Heart right ventricle (tissue), 16 donors: ENCODE data around the gene ZNF273. TPM values are rescaled to one million over a fixed set of nuclear protein-coding genes. Genes with fewer than 3 reads are reported as not detected.

Source experiments
- ATAC-seq, 8 donors: fragments of 200-7000 bp; cut with Tn5 transposase; one replicate each; pipeline ENCODE4 v1.9.1; 2020; ENCODE audit warnings: mild to moderate bottlenecking in 8 of 8, moderate library complexity in 8 of 8, moderate number of reproducible peaks in 1 of 8
- DNase-seq, 2 donors: peaks; one replicate each; pipeline ENCODE4 v3.0.0-alpha.2; 2020
- H3K27ac ChIP-seq, 10 donors: fragments of 200-600 bp; sonication (generic) in 2 of 10; one replicate each; pipeline versions ENCODE4 v1.5.0 to v1.8.0; 2020 to 2022; ENCODE audit warnings: mild to moderate bottlenecking in 3 of 10
- H3K27me3 ChIP-seq, 7 donors: fragments of 200-600 bp; one replicate each; pipeline ENCODE4 v1.8.0; 2021 to 2022; ENCODE audit warnings: mild to moderate bottlenecking in 2 of 7
- H3K36me3 ChIP-seq, 9 donors: fragments of 200-600 bp; sonication (generic) in 1 of 9; one replicate each; pipeline versions ENCODE4 v1.5.0 to v1.8.0; 2020 to 2022; ENCODE audit warnings: mild to moderate bottlenecking in 2 of 9
- H3K4me1 ChIP-seq, 9 donors: fragments of 200-600 bp; sonication (generic) in 1 of 9; one replicate each; pipeline versions ENCODE4 v1.5.0 to v1.8.0; 2020 to 2022; ENCODE audit warnings: mild to moderate bottlenecking in 4 of 9
- H3K4me3 ChIP-seq, 10 donors: fragments of 200-600 bp; sonication (generic) in 2 of 10; one replicate each; pipeline versions ENCODE4 v1.5.0 to v1.8.0; 2020 to 2022; ENCODE audit warnings: mild to moderate bottlenecking in 7 of 10, moderate library complexity in 2 of 10
- H3K9me3 ChIP-seq, 11 donors: fragments of 200-600 bp in 10 of 11; sonication (generic) in 2 of 11; one replicate each; pipeline versions ENCODE4 v1.5.0 to v1.8.0; 2013 to 2022; ENCODE audit warnings: mild to moderate bottlenecking in 2 of 11, control low read depth in 1 of 11, moderate library complexity in 1 of 11
- WGBS, 2 donors: extraction: QIAGEN DNeasy Blood & Tissue Kit; methylation state at CpG; one replicate each; pipeline ENCODE4 v1.1.7; 2013; ENCODE audit warnings: inconsistent platforms in 1 of 2; 5-methylcytosine and 5-hydroxymethylcytosine counted together
- intact Hi-C, 10 donors: fragments of 100-400 bp; cut with DNase I; formaldehyde crosslinking; loops; one replicate each; pipeline versions ENCODE4 v1.11.1 to v1.14.2; 2022
- polyA plus RNA-seq, 2 donors: library from polyadenylated mRNA; stranded (reverse); fragments of 200-250 nt; gene quantifications; one replicate each; pipeline ENCODE4 v1.2.3, GENCODE V29; 2013
- total RNA-seq, 10 donors: library from RNA; stranded (reverse); fragmentation: NEBNext Ultra II Directional in 3 of 10; extraction: Animal tissue kit (Norgen Biotek cat#: 25700) in 3 of 10; gene quantifications; one replicate each; pipeline versions ENCODE4 v1.2.1 to v1.2.4, GENCODE V29; 2021 to 2023
- TF ChIP-seq, protein P1 (sequence below), 9 donors: fragments of 200-600 bp; sonication (generic) in 2 of 9; IDR thresholded peaks; one replicate each; pipeline versions ENCODE4 v1.5.0 to v1.8.0; 2021 to 2022; ENCODE audit warnings: antibody characterized with exemption in 9 of 9, mild to moderate bottlenecking in 5 of 9, moderate library complexity in 1 of 9
- donor health status: Arrhythmogenic right ventricular cardiomyopathy.
- donor health status: ischemic (EF 13 %, LVEDD 7.1; RV severe dilation, severe dysfunction).
- donor health status: healthy with polysubstance abuse.
- donor health status: DM: no; HTN: yes; CAD: no.
- donor health status: DM: no; HTN: no; CAD: no.
- donor health status: ischemic (EF 25% LVEDD 6.9; RV normal size, moderate dysfunction).
- donor health status: ischemic (EF 25% LVEDD 5.7; RV mildly dilated, moderate dysfunction).
- donor health status: healthy.
- donor health status: DM: yes; HTN: yes; CAD: no.
- donor health status: Ischemic cardiomyopathy.
- donor health status: ischemic (EF 35%, LVEDD 5.7; RV mildly dilated, moderate dysfunction).
- donor health status: nonischemic (EF 11% LVEDD 7.7; RV severe dilation, severe dysfunction).
- donor health status: DM: yes; HTN: yes; CAD: no.
- donor health status: PGD.
- donor health status: ischemic (EF 29% LVEDD 5.4; RV normal size, mild dysfunction).
- donor health status: nonischemic (EF 23%, LVEDD 6.1; RV moderate dilation, normal function).

The ZNF273 gene
- total and polyA plus RNA-seq, 12 donors: 0.90 to 3.1 (median 1.6) TPM

GRCh38 chr7:64869912-64870562 lies 33.0 kb upstream of the ZNF273 start:
- H3K4me3 ChIP-seq: no peak overlapping the region
- intact Hi-C loops: no loop called here
- WGBS, 2 donors: 92 to 94% methylated on average over 32 of the region's 32 CpGs
- DNase-seq (no peak), ATAC-seq (no peak)
- H3K4me1 ChIP-seq: no peaks in the 10 kb centered on the region
- TF ChIP-seq, protein P1, sequence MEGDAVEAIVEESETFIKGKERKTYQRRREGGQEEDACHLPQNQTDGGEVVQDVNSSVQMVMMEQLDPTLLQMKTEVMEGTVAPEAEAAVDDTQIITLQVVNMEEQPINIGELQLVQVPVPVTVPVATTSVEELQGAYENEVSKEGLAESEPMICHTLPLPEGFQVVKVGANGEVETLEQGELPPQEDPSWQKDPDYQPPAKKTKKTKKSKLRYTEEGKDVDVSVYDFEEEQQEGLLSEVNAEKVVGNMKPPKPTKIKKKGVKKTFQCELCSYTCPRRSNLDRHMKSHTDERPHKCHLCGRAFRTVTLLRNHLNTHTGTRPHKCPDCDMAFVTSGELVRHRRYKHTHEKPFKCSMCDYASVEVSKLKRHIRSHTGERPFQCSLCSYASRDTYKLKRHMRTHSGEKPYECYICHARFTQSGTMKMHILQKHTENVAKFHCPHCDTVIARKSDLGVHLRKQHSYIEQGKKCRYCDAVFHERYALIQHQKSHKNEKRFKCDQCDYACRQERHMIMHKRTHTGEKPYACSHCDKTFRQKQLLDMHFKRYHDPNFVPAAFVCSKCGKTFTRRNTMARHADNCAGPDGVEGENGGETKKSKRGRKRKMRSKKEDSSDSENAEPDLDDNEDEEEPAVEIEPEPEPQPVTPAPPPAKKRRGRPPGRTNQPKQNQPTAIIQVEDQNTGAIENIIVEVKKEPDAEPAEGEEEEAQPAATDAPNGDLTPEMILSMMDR (IDR thresholded peaks at IDR 0.05): no peak
- peaks cover 0 to 5% (median 0%) of the 10 kb centered on the region in 11 donors for H3K9me3 ChIP-seq
- H3K27ac ChIP-seq: no peak overlapping the region
- peaks cover 0 to 24% (median 6%) of the 10 kb centered on the region in 7 donors for H3K27me3 ChIP-seq
- H3K36me3 ChIP-seq: no peaks in the 10 kb centered on the region

DNA sequence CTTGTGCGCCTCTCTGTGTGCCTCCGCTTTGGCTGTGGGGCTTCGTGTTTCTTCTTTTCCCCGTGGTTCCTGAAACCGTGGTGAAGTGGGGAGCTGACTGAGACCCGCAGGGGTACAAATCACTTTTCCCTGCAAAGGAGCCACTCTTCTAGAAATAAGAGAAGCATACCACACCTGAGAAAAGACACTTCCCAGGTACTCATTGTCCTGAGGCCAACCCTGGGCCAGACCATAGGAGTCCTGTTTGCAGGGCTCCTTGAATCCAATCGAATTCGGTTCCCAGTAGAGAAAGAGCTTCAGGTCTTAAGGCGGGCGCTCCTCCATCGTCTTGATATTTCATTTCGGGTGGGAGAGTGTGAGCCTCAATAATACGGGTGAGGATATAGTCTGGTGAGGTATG lies 32.4 kb upstream of the ZNF273 start:
- H3K4me3 ChIP-seq: no peak overlapping the region
- peaks cover 0 to 29% (median 9%) of the 10 kb centered on the region in 7 donors for H3K27me3 ChIP-seq
- TF ChIP-seq, protein P1 (IDR thresholded peaks at IDR 0.05): no peak
- intact Hi-C loops: no loop called here
- ATAC-seq: no peak
- no peaks in the 10 kb centered on the region for H3K36me3 ChIP-seq
- 91% methylated on average over 13 of the region's 13 CpGs for WGBS, 2 donors
- no peak overlapping the region for H3K27ac ChIP-seq
- peaks cover 0 to 7% (median 0%) of the 10 kb centered on the region in 11 donors for H3K9me3 ChIP-seq
- no peak for DNase-seq
- no peaks in the 10 kb centered on the region for H3K4me1 ChIP-seq

- Histone ChIP-seq H3K27ac (no peak overlapping the region), H3K36me3 (no peaks in the 10 kb centered on the region), H3K4me1 (no peaks in the 10 kb centered on the region), H3K9me3 (peaks cover 0 to 7% (median 0%) of the 10 kb centered on the region in 11 donors), H3K27me3 (peaks cover 0 to 29% (median 12%) of the 10 kb centered on the region in 7 donors), H3K4me3 (no peak overlapping the region)
- TF ChIP-seq, protein P1 (IDR thresholded peaks at IDR 0.05): no peak
- intact Hi-C loops: no loop called here
- no peak for DNase-seq
- ATAC-seq: no peak
- WGBS, 2 donors: 73 to 79% methylated on average over 8 of the region's 8 CpGs
Observed at GRCh38 chr7:64871761-64872160, 31.3 kb upstream of the ZNF273 start.

- DNase-seq (no peak), ATAC-seq (no peak)
- H3K36me3 ChIP-seq: no peaks in the 10 kb centered on the region
- TF ChIP-seq, protein P1 (IDR thresholded peaks at IDR 0.05): no peak
- peaks cover 0 to 7% (median 0%) of the 10 kb centered on the region in 9 donors for H3K4me1 ChIP-seq
- 91 to 92% methylated on average over 36 of the region's 36 CpGs for WGBS, 2 donors
- no peak overlapping the region for H3K27ac ChIP-seq
- peaks cover 0 to 7% (median 0%) of the 10 kb centered on the region in 11 donors for H3K9me3 ChIP-seq
- intact Hi-C loops: no loop called here
- no peak overlapping the region for H3K4me3 ChIP-seq
- H3K27me3 ChIP-seq: peaks cover 0 to 29% (median 15%) of the 10 kb centered on the region in 7 donors
Observed at GRCh38 chr7:64872351-64873154, 30.5 kb upstream of the ZNF273 start.
